K562 (cell line): ENCODE data around the gene OSCAR. TPM values are rescaled to one million over a fixed set of nuclear protein-coding genes. Genes with fewer than 3 reads are reported as not detected.

Source experiments
- CREBBP ChIP-seq: IDR thresholded peaks from one replicate; pipeline ENCODE4 v1.6.1; 2012; ENCODE audit warnings: low read depth, mild to moderate bottlenecking, control low read depth, inconsistent platforms, low read length
- E4F1 ChIP-seq: fragments of 250-450 bp; sonication (Bioruptor Pico); IDR thresholded peaks from 2 replicates; pipeline ENCODE4 v1.5.0; 2021; ENCODE audit warnings: mild to moderate bottlenecking, borderline replicate concordance
- GTF2E2 ChIP-seq: fragments of 200-800 bp; sonication (Bioruptor generic); IDR thresholded peaks from 2 replicates; pipeline ENCODE4 v1.6.1; 2016; ENCODE audit warnings: missing genetic modification characterization, missing compliant biosample characterization
- HNRNPK ChIP-seq: fragments of 200-400 bp; formaldehyde crosslinking; IDR thresholded peaks from one replicate; pipeline ENCODE4 v1.6.1; 2018; ENCODE audit warnings: mild to moderate bottlenecking, low read depth, low read length; ENCODE audit not compliant: poor library complexity, severe bottlenecking
- NCOA6 ChIP-seq: fragments of 450-650 bp; IDR thresholded peaks from 2 replicates; pipeline ENCODE4 v1.6.1; 2017; ENCODE audit warnings: mild to moderate bottlenecking
- PCBP2 ChIP-seq: fragments of 200-400 bp; formaldehyde crosslinking; IDR thresholded peaks from 2 replicates; pipeline ENCODE4 v1.6.1; 2018; ENCODE audit warnings: low read length, low read depth, mild to moderate bottlenecking, moderate library complexity; ENCODE audit not compliant: poor library complexity, severe bottlenecking
- POLR2AphosphoS2 ChIP-seq: IDR thresholded peaks from 2 replicates; pipeline ENCODE4 v1.6.1; 2012; ENCODE audit warnings: low read length, improper control_type of control experiment
- PTBP1 ChIP-seq: fragments of 200-400 bp; formaldehyde crosslinking; IDR thresholded peaks from 2 replicates; pipeline ENCODE4 v1.6.1; 2017; ENCODE audit warnings: low read depth, low read length
- RBM22 ChIP-seq: fragments of 200-400 bp; formaldehyde crosslinking; IDR thresholded peaks from 2 replicates; pipeline ENCODE4 v1.6.1; 2018; ENCODE audit warnings: low read length, low read depth; ENCODE audit not compliant: poor library complexity, severe bottlenecking
- RBM39 ChIP-seq: fragments of 200-400 bp; formaldehyde crosslinking; optimal IDR thresholded peaks from 2 replicates; pipeline ENCODE3; 2018; ENCODE audit warnings: low read depth, low read length
- SETDB1 ChIP-seq: IDR thresholded peaks from one replicate; pipeline ENCODE4 v1.6.1; 2012; ENCODE audit warnings: low read length, control low read depth, inconsistent platforms
- SLC30A9 ChIP-seq: fragments of 250-450 bp; sonication (Bioruptor Pico); IDR thresholded peaks from 2 replicates; pipeline ENCODE4 v1.8.0; 2022; ENCODE audit warnings: mild to moderate bottlenecking, moderate library complexity
- SRSF7 ChIP-seq: fragments of 200-400 bp; formaldehyde crosslinking; optimal IDR thresholded peaks from 2 replicates; pipeline ENCODE3; 2017; ENCODE audit warnings: mild to moderate bottlenecking, low read depth, low read length
- TFE3 ChIP-seq: fragments of 450-650 bp; formaldehyde crosslinking; IDR thresholded peaks from 2 replicates; pipeline ENCODE4 v1.4.0; 2020; ENCODE audit warnings: mild to moderate bottlenecking, mixed read lengths
- WHSC1 ChIP-seq: IDR thresholded peaks from one replicate; pipeline ENCODE4 v1.6.1; 2012; ENCODE audit warnings: low read length, control low read depth, inconsistent platforms
- ZNF263 ChIP-seq: sonication (generic); formaldehyde crosslinking; IDR thresholded peaks from 2 replicates; pipeline ENCODE4 v1.8.0; 2022; ENCODE audit warnings: mild to moderate bottlenecking, missing genetic modification reagents, borderline replicate concordance
- ZNF445 ChIP-seq: fragments of 250-450 bp; sonication (Bioruptor Pico); IDR thresholded peaks from 2 replicates; pipeline ENCODE4 v1.4.0; 2020; ENCODE audit warnings: low read depth, mild to moderate bottlenecking, moderate library complexity
- ZNF592 ChIP-seq: fragments of 450-650 bp; IDR thresholded peaks from 2 replicates; pipeline ENCODE4 v1.6.1; 2017; ENCODE audit warnings: antibody characterized with exemption, mild to moderate bottlenecking
- polyA plus RNA-seq, 8 experiments: library from polyadenylated mRNA; depleted of rRNA in 4 of 8; stranded (reverse) in 5 of 8; unstranded in 3 of 8; fragments of >200 nt; fragmentation: Nextera tagmentation in 2 of 8; fragmentation: Illumina TruSeq in 1 of 8; extraction: Ambion mirVana in 2 of 8; extraction: Trizol in 1 of 8; gene quantifications; 2 replicates each; pipeline versions ENCODE4 v1.2.1 to v1.2.3, GENCODE V29; 2011 to 2014; ENCODE audit warnings: inconsistent platforms in 1 of 8, missing spikeins in 1 of 8
- total RNA-seq, 7 experiments: library from RNA; depleted of rRNA in 6 of 7; stranded (reverse); fragments of >200 nt in 6 of 7; fragmentation: Illumina TruSeq in 2 of 7; extraction: Trizol in 2 of 7; gene quantifications; 2 replicates each; pipeline versions ENCODE4 v1.2.1 to v1.2.3, GENCODE V29; 2011 to 2021; ENCODE audit warnings: low replicate concordance in 1 of 7

The OSCAR gene
- total and polyA plus RNA-seq, 9 of the 15 experiments (the other 6 are each of a cell fraction or from before 2014, with no cell fraction given), result 0.09 to 0.62 (median 0.13) TPM; not detected in 5

GRCh38 chr19:54133312-54133956 lies 32.8 kb upstream of the OSCAR start (continued):
- TF ChIP-seq PCBP2 (peak; percentile 97), ZNF445 (CRISPR knock-in tag) (no peak), ZNF263 (CRISPR knock-in tag) (no peak), CREBBP (peak; percentile 42), HNRNPK (peak; percentile 66), POLR2AphosphoS2 (no peak), SETDB1 (no peak), RBM39 (peak; percentile 69), TFE3 (no peak), E4F1 (no peak), RBM22 (peak; percentile 82), PTBP1 (0 out of 2 replicates have a peak, but pooled peaks have one; percentile 84), GTF2E2 (no peak), SRSF7 (peak; percentile 87), ZNF592 (no peak), NCOA6 (no peak), WHSC1 (no peak), SLC30A9 (CRISPR knock-in tag) (no peak)
